GM12878 (cell line): ENCODE data around the gene FGF12. TPM values are rescaled to one million over a fixed set of nuclear protein-coding genes. Genes with fewer than 3 reads are reported as not detected.

Experiments used
- ATAC-seq: fragments of 200-7000 bp; cut with Tn5 transposase; 3 replicates; pipeline ENCODE4 v1.9.1; 2020; ENCODE audit warnings: mild to moderate bottlenecking, moderate library complexity
- BruUV-seq: library from RNA; stranded (reverse); fragments of 400-500 nt; replicated peaks from 2 replicates; lab custom pipeline; 2021; lab: Mats Ljungman, UMichigan
- CTCF ChIA-PET: fragments of 300-600 bp; sonication (Branson Sonifier 250); formaldehyde crosslinking; extraction: SDS; loops from one replicate; lab custom pipeline; 2021; ENCODE audit warnings: inconsistent platforms; lab: Yijun Ruan, JAX
- POLR2A ChIA-PET: fragments of 350-600 bp; formaldehyde crosslinking; extraction: SDS; loops from one replicate; lab custom pipeline; 2021; ENCODE audit warnings: inconsistent platforms; lab: Charles Lee
- RAD21 ChIA-PET: fragments of 300-600 bp; sonication (Branson Sonifier 250); formaldehyde crosslinking; loops from one replicate; lab custom pipeline; 2023; ENCODE audit warnings: antibody characterized with exemption; ENCODE audit not compliant: unreplicated experiment; lab: Charles Lee
- SMC1A ChIA-PET: fragments of 300-600 bp; sonication (Branson Sonifier 250); formaldehyde crosslinking; loops from one replicate; lab custom pipeline; 2023; ENCODE audit not compliant: unreplicated experiment, uncharacterized antibody; lab: Charles Lee
- DNase-seq: peaks from one replicate; pipeline ENCODE4 v3.0.0-alpha.2; 2011; ENCODE audit warnings: low read depth, low spot score
- FAIRE-seq: peaks from 3 replicates; lab custom pipeline; 2011; peaks lifted over from hg19 to GRCh38; lab: Jason Lieb, UNC
- H2AFZ ChIP-seq: 2 replicates; pipeline ENCODE4 v1.6.0; 2011; ENCODE audit warnings: low read depth, low read length, control low read depth; ENCODE audit not compliant: control insufficient read depth
- H3K27ac ChIP-seq: 2 replicates; pipeline ENCODE4 v1.5.1; 2011; ENCODE audit warnings: control low read depth; ENCODE audit not compliant: control insufficient read depth, insufficient read depth
- H3K27me3 ChIP-seq, 2 experiments: replicated peaks in 1 of 2; 2 replicates each; pipeline versions ENCODE4 v1.6.0 to v1.6.1; 2011; ENCODE audit warnings: low read length in 1 of 2; ENCODE audit not compliant: control insufficient read depth in 2 of 2, insufficient read depth in 2 of 2
- H3K36me3 ChIP-seq, 2 experiments: 2 replicates each; pipeline ENCODE4 v1.5.1; 2011; ENCODE audit warnings: low read length in 1 of 2; ENCODE audit not compliant: control insufficient read depth in 2 of 2, insufficient read depth in 2 of 2
- H3K4me1 ChIP-seq: 2 replicates; pipeline ENCODE4 v1.6.1; 2011; ENCODE audit warnings: mild to moderate bottlenecking, low read length, moderate library complexity, mixed read lengths; ENCODE audit not compliant: control insufficient read depth, insufficient read depth
- H3K4me2 ChIP-seq: 2 replicates; pipeline ENCODE4 v1.6.0; 2011; ENCODE audit warnings: control low read depth; ENCODE audit not compliant: control insufficient read depth, insufficient read depth
- H3K4me3 ChIP-seq: fragments of 200-600 bp; sonication (generic); 2 replicates; pipeline ENCODE4 v1.5.1; 2016
- H3K79me2 ChIP-seq: 2 replicates; pipeline ENCODE4 v1.6.0; 2011; ENCODE audit warnings: low read length; ENCODE audit not compliant: control insufficient read depth, insufficient read depth
- H3K9ac ChIP-seq: 2 replicates; pipeline ENCODE4 v1.8.0; 2011; ENCODE audit warnings: low read length, control low read depth, mixed read lengths; ENCODE audit not compliant: control insufficient read depth, insufficient read depth
- H3K9me3 ChIP-seq: replicated peaks from 3 replicates; pipeline ENCODE4 v1.5.1; 2011; ENCODE audit warnings: mild to moderate bottlenecking, low read length; ENCODE audit not compliant: control insufficient read depth, insufficient read depth
- H4K20me1 ChIP-seq: 2 replicates; pipeline ENCODE4 v1.6.0; 2011; ENCODE audit not compliant: control insufficient read depth, insufficient read depth
- CREB1 ChIP-seq: IDR thresholded peaks from 2 replicates; pipeline ENCODE4 v1.6.1; 2012; ENCODE audit warnings: low read depth, mild to moderate bottlenecking, inconsistent platforms
- CTCF ChIP-seq, 3 experiments: IDR thresholded peaks in 2 of 3; conservative IDR thresholded peaks in 1 of 3; 2 replicates each; pipeline ENCODE4 v1.5.1; 2011; ENCODE audit warnings: low read depth in 3 of 3, low read length in 3 of 3, mild to moderate bottlenecking in 3 of 3, control low read depth in 2 of 3, moderate library complexity in 2 of 3, inconsistent platforms in 1 of 3, mixed read lengths in 1 of 3; ENCODE audit not compliant: control insufficient read depth in 2 of 3, insufficient read depth in 1 of 3; ENCODE audit errors: extremely low read depth in 1 of 3
- TAF1 ChIP-seq: IDR thresholded peaks from 2 replicates; pipeline ENCODE4 v1.6.1; 2011; ENCODE audit warnings: mild to moderate bottlenecking, low read depth, low read length, borderline replicate concordance
- ZBTB11 ChIP-seq: fragments of 450-650 bp; formaldehyde crosslinking; IDR thresholded peaks from 2 replicates; pipeline ENCODE4 v1.5.0; 2022; ENCODE audit warnings: mild to moderate bottlenecking, missing genetic modification characterization
- ZBTB4 ChIP-seq: fragments of 450-650 bp; formaldehyde crosslinking; IDR thresholded peaks from 2 replicates; pipeline ENCODE4 v1.4.0; 2022; ENCODE audit warnings: mild to moderate bottlenecking, moderate library complexity
- WGBS: methylation state at CpG from one replicate; pipeline ENCODE4 v1.1.6; 2016; ENCODE audit warnings: low lambda C conversion rate; ENCODE audit not compliant: insufficient replicate concordance, insufficient coverage; ENCODE audit errors: missing lambda C conversion rate; 5-methylcytosine and 5-hydroxymethylcytosine counted together
- in situ Hi-C: fragments of 300-500 bp; cut with MboI; formaldehyde crosslinking; loops from 9 replicates; pipeline ENCODE4 v1.14.3; 2018; ENCODE audit warnings: mixed read lengths
- intact Hi-C: fragments of 100-400 bp; cut with micrococcal nuclease; formaldehyde crosslinking; loops from one replicate; pipeline ENCODE4 v1.14.2; 2022; ENCODE audit not compliant: unreplicated experiment
- polyA plus RNA-seq, 11 experiments: library from polyadenylated mRNA; depleted of rRNA in 4 of 11; unstranded in 6 of 11; stranded (reverse) in 5 of 11; fragments of >200 nt; fragmentation: Nextera tagmentation in 4 of 11; fragmentation: Illumina TruSeq in 1 of 11; extraction: Ambion mirVana in 4 of 11; extraction: Trizol in 1 of 11; gene quantifications; 1 replicate in 1 of 11; 2 replicates in 10 of 11; pipeline versions ENCODE4 v1.2.1 to v1.2.3, GENCODE V29; 2011 to 2016; ENCODE audit warnings: inconsistent platforms in 2 of 11, missing spikeins in 2 of 11, low read depth in 1 of 11
- total RNA-seq, 4 experiments: library from RNA; depleted of rRNA in 3 of 4; stranded (reverse); fragments of >200 nt in 3 of 4; fragmentation: Illumina TruSeq in 1 of 4; extraction: Trizol in 1 of 4; gene quantifications; 2 replicates each; pipeline versions ENCODE4 v1.2.1 to v1.2.3, GENCODE V29; 2013 to 2021

FGF12 gene
- total and polyA plus RNA-seq, 10 of the 15 experiments (the other 5 are each of a cell fraction or from before 2014, with no cell fraction given) = 0.03 to 0.43 (median 0.13) TPM; not detected in 7

GRCh38 chr3:192237992-192238608, 489.2 kb downstream of the FGF12 start:
- ATAC-seq (peak; percentile 31; the same call in 1 of the 3 replicates), DNase-seq (no peak), FAIRE-seq (no peak)
- Histone ChIP-seq H3K4me1 (no peaks in the 10 kb centered on the region), H3K4me2 (no peak overlapping the region), H3K4me3 (no peak overlapping the region), H3K9ac (no peak overlapping the region), H2AFZ (no peak overlapping the region), H3K79me2 (no peaks in the 10 kb centered on the region), H3K36me3 (no peaks in the 10 kb centered on the region), H3K27me3 (no peaks in the 10 kb centered on the region), H4K20me1 (no peaks in the 10 kb centered on the region), H3K9me3 (no peaks in the 10 kb centered on the region), H3K27ac (no peak overlapping the region)
- RAD21 ChIA-PET = no interaction called here
- TF ChIP-seq TAF1 = no peak
- TF ChIP-seq CTCF (IDR thresholded peaks at IDR 0.05 in 2 of 3, conservative IDR thresholded peaks at IDR 0.05 in 1 of 3; ENCODE audit: control insufficient read depth in 2 of 3, extremely low read depth in 1 of 3, insufficient read depth in 1 of 3, low read depth in 3 of 3, low read length in 3 of 3) = peak in 1 of 3 experiments; percentile 29; a peak in 1 of 6 replicates
- CTCF ChIA-PET = no interaction called here
- WGBS = 19% methylated on average over 4 of the region's 4 CpGs
- intact Hi-C loops = no loop called here
- in situ Hi-C loops = no loop called here
- BruUV-seq = no TSS peak
- SMC1A ChIA-PET = no interaction called here
- POLR2A ChIA-PET = no interaction called here

GRCh38 chr3:192229866-192230265, 497.5 kb downstream of the FGF12 start:
- H3K4me2 ChIP-seq = no peak overlapping the region
- intact Hi-C loops (no loop called here), in situ Hi-C loops (no loop called here)
- H2AFZ ChIP-seq = no peak overlapping the region
- no peak for FAIRE-seq
- ATAC-seq = no peak
- no peak overlapping the region for H3K4me3 ChIP-seq
- H3K27ac ChIP-seq = no peak overlapping the region
- 61% methylated on average over 2 of the region's 2 CpGs for WGBS
- H3K4me1 ChIP-seq = no peaks in the 10 kb centered on the region
- no peaks in the 10 kb centered on the region for H3K9me3 ChIP-seq
- RAD21 ChIA-PET = no interaction called here
- H3K36me3 ChIP-seq = no peaks in the 10 kb centered on the region
- POLR2A ChIA-PET = no interaction called here
- no peaks in the 10 kb centered on the region for H3K27me3 ChIP-seq
- CTCF ChIA-PET = interaction anchor here (0.9 to 1.2 kb wide), 2 partner anchors 21 to 215 kb away, joined by 3 read pairs; no protein-coding TSS in a partner anchor
- no peak for DNase-seq
- no peaks in the 10 kb centered on the region for H3K79me2 ChIP-seq
- no peaks in the 10 kb centered on the region for H4K20me1 ChIP-seq
- SMC1A ChIA-PET = no interaction called here
- H3K9ac ChIP-seq = no peak overlapping the region
- BruUV-seq = no TSS peak
- TF ChIP-seq ZBTB4 (CRISPR knock-in tag) (no peak), CREB1 (no peak), ZBTB11 (CRISPR knock-in tag) (no peak)
